ENCODE results near the gene MUCL3.
"Not testable (repeated sequence)": the region's sequence is repeated elsewhere in the genome, so short reads cannot be mapped to it uniquely, and the experiment has no call there.

Gene MUCL3

GRCh38 chr6:30912746-30913520 lies 27.8 kb upstream of the MUCL3 start:
- DNase-seq (ENCODE audit: low read depth in 2 of 3, low spot score in 1 of 3) = no peak

GRCh38 chr6:30913721-30914075 lies 27.1 kb upstream of the MUCL3 start:
- no peak for DNase-seq (ENCODE audit: low read depth in 2 of 3, low spot score in 1 of 3)

- DNase-seq (ENCODE audit: low read depth in 2 of 3, low spot score in 1 of 3) = peak; percentile 81 to 85 (median 84)
Observed at GRCh38 chr6:30914076-30914853, 26.5 kb upstream of the MUCL3 start, which contains the start of gene VARS2. VARS2 (plus strand) TSS chr6:30914238; CDS start chr6:30914837, 599 bp downstream.

- no peak for DNase-seq (ENCODE audit: low read depth in 2 of 3, low spot score in 1 of 3)
Observed at GRCh38 chr6:30914854-30915590, 25.8 kb upstream of the MUCL3 start.

- no peak for DNase-seq (ENCODE audit: low read depth in 2 of 3, low spot score in 1 of 3)
Observed at GRCh38 chr6:30915591-30915946, 25.2 kb upstream of the MUCL3 start.

- no peak for DNase-seq (ENCODE audit: low read depth in 2 of 3, low spot score in 1 of 3)
Observed at GRCh38 chr6:30917041-30917440, 23.7 kb upstream of the MUCL3 start.

GRCh38 chr6:30917487-30917886 lies 23.3 kb upstream of the MUCL3 start:
- no peak for DNase-seq (ENCODE audit: low read depth in 2 of 3, low spot score in 1 of 3)

- DNase-seq (ENCODE audit: low read depth in 2 of 3, low spot score in 1 of 3) = no peak
Observed at GRCh38 chr6:30918670-30919069, 22.1 kb upstream of the MUCL3 start.

GRCh38 chr6:30922447-30922852 lies 18.3 kb upstream of the MUCL3 start:
- no peak for DNase-seq (ENCODE audit: low read depth in 2 of 3, low spot score in 1 of 3)

GRCh38 chr6:30924040-30924627 lies 16.6 kb upstream of the MUCL3 start:
- DNase-seq (ENCODE audit: low read depth in 2 of 3, low spot score in 1 of 3) = not testable (repeated sequence)

GRCh38 chr6:30926644-30927043 lies 14.1 kb upstream of the MUCL3 start:
- DNase-seq (ENCODE audit: low read depth in 2 of 3, low spot score in 1 of 3) = no peak

- not testable (repeated sequence) for DNase-seq (ENCODE audit: low read depth in 2 of 3, low spot score in 1 of 3)
Observed at GRCh38 chr6:30927080-30927479, 13.7 kb upstream of the MUCL3 start.

GRCh38 chr6:30928677-30929076 lies 12.1 kb upstream of the MUCL3 start:
- no peak for DNase-seq (ENCODE audit: low read depth in 2 of 3, low spot score in 1 of 3)

GRCh38 chr6:30930506-30930905 lies 10.3 kb upstream of the MUCL3 start:
- DNase-seq (ENCODE audit: low read depth in 2 of 3, low spot score in 1 of 3) = no peak

- no peak for DNase-seq (ENCODE audit: low read depth in 2 of 3, low spot score in 1 of 3)
Observed at GRCh38 chr6:30931272-30931671, 9.5 kb upstream of the MUCL3 start.

GRCh38 chr6:30931969-30932645 lies 8.7 kb upstream of the MUCL3 start, which contains the start of gene SFTA2:
SFTA2 (minus strand) TSS chr6:30932170; CDS start chr6:30932096, 74 bp downstream.
- no peak for DNase-seq (ENCODE audit: low read depth in 2 of 3, low spot score in 1 of 3)

- no peak for DNase-seq (ENCODE audit: low read depth in 2 of 3, low spot score in 1 of 3)
Observed at GRCh38 chr6:30932665-30933365, 8.0 kb upstream of the MUCL3 start.

- no peak for DNase-seq (ENCODE audit: low read depth in 2 of 3, low spot score in 1 of 3)
Observed at GRCh38 chr6:30935018-30935417, 5.8 kb upstream of the MUCL3 start.

- DNase-seq (ENCODE audit: low read depth in 2 of 3, low spot score in 1 of 3) = no peak
Observed at GRCh38 chr6:30937265-30937664, 3.5 kb upstream of the MUCL3 start.

GRCh38 chr6:30938730-30939129 lies 2.0 kb upstream of the MUCL3 start:
- no peak for DNase-seq (ENCODE audit: low read depth in 2 of 3, low spot score in 1 of 3)

Data from stimulated activated CD4-positive, alpha-beta T cell treated with anti-CD3 and anti-CD28 coated beads, Interleukin-12 subunit alpha, Interleukin-12 subunit beta, amount 100 ng/mL, for 48 hours (primary cell).